Thymus (tissue), 11 donors: ENCODE measurements around the gene SH3D19. TPM values are rescaled to one million over a fixed set of nuclear protein-coding genes. Genes with fewer than 3 reads are reported as not detected.
"Not testable (repeated sequence)": the region's sequence is repeated elsewhere in the genome, so short reads cannot be mapped to it uniquely, and the experiment has no call there.

Experiments used
- DNase-seq, 9 donors: peaks; one replicate each; pipeline ENCODE4 v3.0.0-alpha.2; 2013; ENCODE audit warnings: low spot score in 9 of 9, low read depth in 6 of 9, missing footprints in 1 of 9
- H3K27ac ChIP-seq, 2 donors: one replicate each; pipeline ENCODE4 v1.5.1; 2013; ENCODE audit warnings: control low read depth in 1 of 2, low read depth in 1 of 2, low read length in 1 of 2, mild to moderate bottlenecking in 1 of 2, moderate library complexity in 1 of 2
- H3K27me3 ChIP-seq, 2 donors: one replicate each; pipeline ENCODE4 v1.5.1; 2013; ENCODE audit warnings: low read length in 1 of 2; ENCODE audit not compliant: control insufficient read depth in 2 of 2, insufficient read depth in 1 of 2
- H3K36me3 ChIP-seq, 2 donors: one replicate each; pipeline ENCODE4 v1.5.1; 2013; ENCODE audit warnings: low read length in 1 of 2, mild to moderate bottlenecking in 1 of 2, moderate library complexity in 1 of 2; ENCODE audit not compliant: control insufficient read depth in 2 of 2, insufficient read depth in 2 of 2
- H3K4me1 ChIP-seq, 2 donors: one replicate each; pipeline ENCODE4 v1.5.1; 2013; ENCODE audit warnings: low read length in 2 of 2; ENCODE audit not compliant: control insufficient read depth in 2 of 2, insufficient read depth in 2 of 2
- H3K4me3 ChIP-seq, 2 donors: one replicate each; pipeline ENCODE4 v1.5.1; 2013; ENCODE audit warnings: low read length in 2 of 2, control low read depth in 1 of 2, mild to moderate bottlenecking in 1 of 2
- H3K9me3 ChIP-seq, 2 donors: one replicate each; pipeline ENCODE4 v1.5.1; 2013; ENCODE audit warnings: low read length in 1 of 2, mild to moderate bottlenecking in 1 of 2; ENCODE audit not compliant: control insufficient read depth in 2 of 2, insufficient read depth in 1 of 2
- WGBS: extraction: QIAGEN DNeasy Blood & Tissue Kit; methylation state at CpG from one replicate; pipeline ENCODE4 v1.1.7; 2013; 5-methylcytosine and 5-hydroxymethylcytosine counted together
- polyA plus RNA-seq: library from polyadenylated mRNA; stranded (reverse); fragments of 200-250 nt; gene quantifications from one replicate; pipeline ENCODE4 v1.2.3, GENCODE V29; 2013
- total RNA-seq: library from RNA; stranded (reverse); fragments of 120-200 nt; gene quantifications from one replicate; pipeline ENCODE4 v1.2.4, GENCODE V29; 2013
- donor health status: healthy.

The SH3D19 gene
- total and polyA plus RNA-seq, 2 donors, result 4.6 to 8.4 TPM

DNA sequence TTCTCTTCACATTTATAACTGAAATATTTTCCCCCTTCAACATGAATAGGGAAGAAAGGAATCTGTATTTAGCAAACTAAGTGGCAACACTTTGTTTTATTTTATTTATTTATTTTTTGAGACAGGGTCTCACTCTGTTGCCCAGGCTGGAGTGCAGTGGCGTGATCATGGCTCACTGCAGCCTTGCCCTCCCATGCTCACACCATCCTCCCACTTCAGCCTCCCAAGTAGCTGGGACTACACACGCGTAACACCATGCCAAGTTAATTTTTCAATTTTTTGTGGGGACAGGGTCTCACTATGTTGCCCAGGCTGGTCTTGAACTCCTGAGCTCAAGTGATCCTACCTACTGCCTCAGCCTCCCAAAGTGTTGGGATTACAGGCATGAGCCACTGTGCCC lies 189.4 kb downstream of the SH3D19 start:
- DNase-seq, H3K36me3 ChIP-seq, H3K27ac ChIP-seq, H3K4me1 ChIP-seq, H3K4me3 ChIP-seq, H3K27me3 ChIP-seq, H3K9me3 ChIP-seq: not testable (repeated sequence)
- WGBS, result 98% methylated on average over 3 of the region's 3 CpGs

DNA sequence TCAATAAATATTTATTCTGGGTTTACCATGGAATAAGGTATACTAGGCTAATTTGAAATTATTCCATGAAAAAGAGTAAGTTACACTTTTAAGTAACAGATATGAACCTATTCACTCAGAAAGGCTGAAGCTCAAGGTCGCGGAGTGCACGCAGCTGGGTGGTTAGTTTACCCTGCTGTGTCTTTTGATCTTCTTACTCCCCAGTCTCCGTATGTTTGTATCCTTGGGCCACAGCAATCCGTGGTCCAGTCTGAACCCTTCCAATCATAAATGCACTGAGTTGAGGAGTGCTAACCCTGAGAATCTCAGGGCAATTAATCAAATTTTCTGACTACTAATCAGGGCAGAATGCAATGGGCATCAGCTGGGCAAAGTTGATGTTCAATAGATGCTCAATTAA lies 192.1 kb downstream of the SH3D19 start:
- no peak for DNase-seq
- WGBS, result 96% methylated on average over 5 of the region's 5 CpGs
- H3K27ac ChIP-seq, result no peak overlapping the region

GRCh38 chr4:151129796-151130195 lies 195.6 kb downstream of the SH3D19 start:
- Histone ChIP-seq H3K36me3 (no peaks in the 10 kb centered on the region), H3K4me3 (no peak overlapping the region), H3K4me1 (no peaks in the 10 kb centered on the region), H3K27ac (no peak overlapping the region), H3K9me3 (no peaks in the 10 kb centered on the region), H3K27me3 (no peaks in the 10 kb centered on the region)
- WGBS, result 100% methylated on average over 1 of the region's 1 CpG
- DNase-seq, result no peak

More for the DNA sequence above, 192.1 kb downstream of the SH3D19 start:
- Histone ChIP-seq H3K36me3 (no peaks in the 10 kb centered on the region), H3K9me3 (no peaks in the 10 kb centered on the region), H3K4me3 (no peak overlapping the region), H3K4me1 (no peaks in the 10 kb centered on the region), H3K27me3 (no peaks in the 10 kb centered on the region)

DNA sequence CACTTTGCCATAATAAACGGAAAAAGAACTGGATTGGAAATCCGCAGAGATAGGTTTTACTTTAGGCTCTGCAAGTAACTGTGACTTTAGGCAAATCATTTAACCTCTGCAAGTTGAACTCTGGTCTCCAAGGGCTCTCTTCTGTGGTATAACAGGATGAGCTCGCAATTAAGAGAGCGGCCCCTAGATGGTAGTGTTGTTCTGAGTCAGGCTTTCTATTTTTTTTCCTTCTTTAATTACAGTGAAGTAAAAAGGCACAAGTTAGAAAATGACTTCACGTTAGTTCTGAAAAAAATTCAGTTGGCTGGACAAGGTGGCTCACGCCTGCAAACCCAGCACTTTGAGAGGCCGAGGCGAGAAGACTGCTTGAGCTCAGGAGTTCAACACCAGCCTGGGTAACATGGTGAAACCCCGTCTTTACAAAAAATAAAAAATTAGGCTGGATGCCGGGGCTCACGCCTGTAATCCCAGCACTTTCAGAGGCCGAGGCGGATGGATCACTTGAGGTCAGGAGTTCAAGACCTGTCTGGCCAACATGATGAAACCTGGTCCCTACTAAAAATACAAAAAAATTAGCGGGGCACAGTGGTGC lies 207.9 kb downstream of the SH3D19 start:
- no peak overlapping the region for H3K27ac ChIP-seq
- 47% methylated on average over 14 of the region's 14 CpGs for WGBS
- H3K36me3 ChIP-seq, result peaks cover 3 to 11% of the 10 kb centered on the region in 2 donors
- H3K27me3 ChIP-seq, result no peaks in the 10 kb centered on the region
- peak; percentile 24 to 79 (median 46) for DNase-seq
- H3K4me1 ChIP-seq, result no peaks in the 10 kb centered on the region
- no peak overlapping the region for H3K4me3 ChIP-seq
- no peaks in the 10 kb centered on the region for H3K9me3 ChIP-seq

DNA sequence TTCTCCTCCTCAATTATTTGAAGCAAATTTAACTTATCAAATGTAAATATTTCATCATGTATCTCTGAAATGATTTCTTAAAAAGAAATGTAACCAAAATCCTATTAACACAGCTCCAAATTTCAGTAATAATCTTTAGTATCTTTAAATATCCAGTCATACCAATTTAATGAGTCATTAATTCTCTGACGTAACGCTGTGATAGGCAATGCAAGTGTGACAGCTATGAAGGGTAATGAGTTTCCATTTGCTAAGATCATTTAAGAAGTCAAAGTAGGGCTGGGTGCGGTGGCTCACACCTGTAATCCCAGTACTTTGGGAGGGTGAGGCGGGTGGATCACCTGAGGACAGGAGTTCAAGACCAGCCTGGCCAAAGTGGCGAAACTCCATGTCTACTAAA lies 210.4 kb downstream of the SH3D19 start:
- 99% methylated on average over 5 of the region's 5 CpGs for WGBS
- H3K27ac ChIP-seq, result no peak overlapping the region

DNA sequence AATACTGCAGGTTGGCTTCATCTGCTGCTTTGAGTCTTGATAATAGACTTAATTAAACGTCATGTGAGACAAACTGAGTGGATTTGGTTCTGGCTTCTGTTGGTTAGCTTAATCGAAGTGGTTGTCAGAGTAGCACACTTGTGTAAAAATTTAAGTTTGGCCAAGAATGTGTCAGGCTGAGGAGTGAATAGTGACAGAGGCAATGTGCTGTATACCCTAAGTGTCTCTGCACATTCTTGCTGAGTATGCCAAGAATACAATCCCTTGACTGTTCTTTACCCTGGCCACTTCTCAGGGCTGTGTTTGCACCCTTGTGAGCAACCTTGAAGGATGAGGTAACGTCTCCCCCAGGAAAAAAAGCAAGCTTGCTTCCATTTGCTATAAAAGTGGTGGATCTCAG lies 211.1 kb downstream of the SH3D19 start:
- H3K27ac ChIP-seq, result no peak overlapping the region

More for the DNA sequence above, 210.4 kb downstream of the SH3D19 start:
- no peaks in the 10 kb centered on the region for H3K9me3 ChIP-seq
- H3K36me3 ChIP-seq, result peaks cover 17 to 26% of the 10 kb centered on the region in 2 donors
- H3K4me1 ChIP-seq, result no peaks in the 10 kb centered on the region
- no peak for DNase-seq
- no peak overlapping the region for H3K4me3 ChIP-seq
- no peaks in the 10 kb centered on the region for H3K27me3 ChIP-seq

GRCh38 chr4:151110236-151110635 lies 215.2 kb downstream of the SH3D19 start:
- Histone ChIP-seq H3K4me1 (no peaks in the 10 kb centered on the region), H3K27ac (no peak overlapping the region), H3K36me3 (peaks cover 38 to 59% of the 10 kb centered on the region in 2 donors), H3K27me3 (no peaks in the 10 kb centered on the region), H3K4me3 (no peak overlapping the region), H3K9me3 (no peaks in the 10 kb centered on the region)
- WGBS, result 99% methylated on average over 3 of the region's 3 CpGs
- no peak for DNase-seq

More for the DNA sequence above, 211.1 kb downstream of the SH3D19 start:
- no peaks in the 10 kb centered on the region for H3K9me3 ChIP-seq
- DNase-seq, result no peak
- WGBS, result 93% methylated on average over 3 of the region's 3 CpGs
- H3K27me3 ChIP-seq, result no peaks in the 10 kb centered on the region
- no peak overlapping the region for H3K4me3 ChIP-seq
- no peaks in the 10 kb centered on the region for H3K4me1 ChIP-seq
- peaks cover 19 to 31% of the 10 kb centered on the region in 2 donors for H3K36me3 ChIP-seq

DNA sequence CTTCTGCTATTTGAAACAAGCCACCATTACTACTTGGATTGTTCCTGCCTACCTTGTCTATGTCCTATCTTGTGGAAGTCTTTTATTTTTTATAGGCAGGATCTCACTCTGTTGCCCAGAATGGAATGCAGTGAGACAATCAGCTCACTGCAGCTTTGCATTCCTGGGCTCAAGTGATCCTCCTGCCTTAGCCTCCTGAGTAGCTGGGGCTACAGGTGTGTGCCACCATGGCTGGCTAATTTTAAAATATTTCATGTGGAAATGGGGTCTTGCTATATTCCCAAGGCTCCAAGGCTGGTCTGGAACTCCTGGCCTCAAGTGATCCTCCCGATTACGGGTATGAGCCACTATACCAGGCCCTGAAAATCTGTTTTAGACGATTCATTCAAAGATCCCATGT lies 218.3 kb downstream of the SH3D19 start:
- no peak overlapping the region for H3K4me3 ChIP-seq
- DNase-seq, result no peak
- peaks cover 43 to 75% of the 10 kb centered on the region in 2 donors for H3K36me3 ChIP-seq
- no peaks in the 10 kb centered on the region for H3K4me1 ChIP-seq
- no peaks in the 10 kb centered on the region for H3K9me3 ChIP-seq
- H3K27ac ChIP-seq, result no peak overlapping the region
- 99% methylated on average over 3 of the region's 3 CpGs for WGBS
- H3K27me3 ChIP-seq, result no peaks in the 10 kb centered on the region

GRCh38 chr4:151105454-151106032 lies 219.9 kb downstream of the SH3D19 start:
- no peaks in the 10 kb centered on the region for H3K27me3 ChIP-seq
- no peaks in the 10 kb centered on the region for H3K9me3 ChIP-seq
- H3K27ac ChIP-seq, result no peak overlapping the region
- WGBS, result 98% methylated on average over 5 of the region's 5 CpGs
- peaks cover 39 to 83% of the 10 kb centered on the region in 2 donors for H3K36me3 ChIP-seq
- DNase-seq, result no peak
- H3K4me3 ChIP-seq, result no peak overlapping the region
- peaks cover under 1 to 4% of the 10 kb centered on the region in 2 donors for H3K4me1 ChIP-seq
